ENCODE data around the gene NUDT22.
"Not testable (repeated sequence)": the region's sequence is repeated elsewhere in the genome, so short reads cannot be mapped to it uniquely, and the experiment has no call there.

The NUDT22 gene

GRCh38 chr11:64241491-64242374 is 15.7 kb downstream of the NUDT22 start:
- no peak for DNase-seq (ENCODE audit: low read depth, low spot score)

GRCh38 chr11:64243236-64243854 is 17.3 kb downstream of the NUDT22 start:
- DNase-seq (ENCODE audit: low read depth, low spot score): no peak

GRCh38 chr11:64244107-64244506 is 18.0 kb downstream of the NUDT22 start:
- no peak for DNase-seq (ENCODE audit: low read depth, low spot score)

GRCh38 chr11:64244966-64245365 is 18.9 kb downstream of the NUDT22 start:
- no peak for DNase-seq (ENCODE audit: low read depth, low spot score)

- DNase-seq (ENCODE audit: low read depth, low spot score): no peak
Measured at GRCh38 chr11:64245401-64245796, 19.3 kb downstream of the NUDT22 start.

- DNase-seq (ENCODE audit: low read depth, low spot score): peak; percentile 57
Measured at GRCh38 chr11:64245797-64246620, 19.9 kb downstream of the NUDT22 start.

- DNase-seq (ENCODE audit: low read depth, low spot score): not testable (repeated sequence)
Measured at GRCh38 chr11:64246621-64246870, 20.5 kb downstream of the NUDT22 start.

GRCh38 chr11:64246871-64247728 is 21.0 kb downstream of the NUDT22 start, which contains the start of gene PPP1R14B:
Gene PPP1R14B (minus strand): TSS chr11:64246943. CDS start chr11:64246673, 270 bp downstream.
- DNase-seq (ENCODE audit: low read depth, low spot score): peak; percentile 50

GRCh38 chr11:64247729-64248531 is 21.9 kb downstream of the NUDT22 start:
- no peak for DNase-seq (ENCODE audit: low read depth, low spot score)

GRCh38 chr11:64248578-64248977 is 22.5 kb downstream of the NUDT22 start:
- no peak for DNase-seq (ENCODE audit: low read depth, low spot score)

GRCh38 chr11:64249038-64249437 is 23.0 kb downstream of the NUDT22 start:
- no peak for DNase-seq (ENCODE audit: low read depth, low spot score)

GRCh38 chr11:64249563-64250414 is 23.7 kb downstream of the NUDT22 start:
- no peak for DNase-seq (ENCODE audit: low read depth, low spot score)

- DNase-seq (ENCODE audit: low read depth, low spot score): no peak
Measured at GRCh38 chr11:64250415-64251015, 24.4 kb downstream of the NUDT22 start.

GRCh38 chr11:64251016-64251752 is 25.1 kb downstream of the NUDT22 start, which contains the start of gene PLCB3:
Gene PLCB3 (plus strand): TSS chr11:64251530. CDS start chr11:64251650, 120 bp downstream.
- peak; percentile 50 for DNase-seq (ENCODE audit: low read depth, low spot score)

GRCh38 chr11:64251753-64252002 is 25.6 kb downstream of the NUDT22 start:
- DNase-seq (ENCODE audit: low read depth, low spot score): no peak

GRCh38 chr11:64252003-64252872 is 26.2 kb downstream of the NUDT22 start:
- no peak for DNase-seq (ENCODE audit: low read depth, low spot score)

GRCh38 chr11:64253043-64253442 is 27.0 kb downstream of the NUDT22 start:
- DNase-seq (ENCODE audit: low read depth, low spot score): no peak

GRCh38 chr11:64253481-64253880 is 27.4 kb downstream of the NUDT22 start:
- no peak for DNase-seq (ENCODE audit: low read depth, low spot score)
